LHCN-M2 (cell line): Measurements from ENCODE around the gene ACBD4. TPM values are rescaled to one million over a fixed set of nuclear protein-coding genes. Genes with fewer than 3 reads are reported as not detected.

ENCODE experiments used
- DNase-seq: peaks from one replicate; pipeline ENCODE4 v3.0.0-alpha.2; 2012; ENCODE audit warnings: low read depth
- total RNA-seq: library from RNA; depleted of rRNA; stranded (reverse); fragments of >200 nt; gene quantifications from 2 replicates; pipeline ENCODE4 v1.2.3, GENCODE V29; 2014

ACBD4 gene
- total RNA-seq, 1 experiment from 2014 or later, result 4.4 TPM

DNA sequence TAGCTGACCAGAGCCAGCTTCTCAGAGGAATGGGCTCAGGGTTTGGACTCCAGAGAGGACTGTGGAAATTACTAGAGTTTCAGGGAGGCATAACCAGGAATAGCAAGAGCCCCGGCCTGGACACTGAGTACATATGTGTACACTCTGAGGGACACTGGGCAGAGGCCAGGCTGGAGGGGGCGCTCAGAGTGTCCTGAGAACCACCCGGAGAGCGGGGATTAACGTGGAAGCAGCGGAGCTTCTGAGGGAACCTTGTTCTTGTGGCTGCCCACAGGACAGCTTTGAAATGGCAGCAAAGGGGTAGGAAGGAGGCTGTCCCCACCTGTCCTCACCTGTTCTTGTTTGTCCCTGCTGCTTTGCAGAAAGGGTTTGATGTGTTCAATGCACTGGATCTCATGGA is 31.0 kb upstream of the ACBD4 start:
- no peak for DNase-seq

GRCh38 chr17:45104907-45105624 is 30.4 kb upstream of the ACBD4 start:
- no peak for DNase-seq

GRCh38 chr17:45106096-45106495 is 29.4 kb upstream of the ACBD4 start:
- DNase-seq, result no peak

DNA sequence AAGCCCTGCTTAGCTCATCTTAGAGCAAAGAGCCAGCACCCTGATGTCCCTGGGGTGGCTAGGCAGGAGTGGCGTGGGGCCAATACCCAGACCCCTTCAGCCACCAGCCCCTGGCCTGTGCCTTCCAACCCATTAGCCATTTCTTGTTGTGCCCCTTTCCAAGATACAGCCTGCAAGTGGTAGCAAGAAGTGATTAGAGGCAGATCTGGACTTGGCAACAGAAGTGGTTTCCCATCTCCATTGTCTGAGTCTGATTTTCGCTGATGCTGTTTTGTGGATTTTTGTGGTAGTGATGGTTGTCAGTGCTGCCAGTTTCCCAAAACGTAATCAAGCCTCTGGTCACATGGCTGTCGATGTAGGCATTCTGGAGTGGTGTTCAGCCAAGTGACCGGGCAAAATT is 28.9 kb upstream of the ACBD4 start:
- no peak for DNase-seq

- DNase-seq, result no peak
Observed at GRCh38 chr17:45107293-45108010, 28.0 kb upstream of the ACBD4 start.

DNA sequence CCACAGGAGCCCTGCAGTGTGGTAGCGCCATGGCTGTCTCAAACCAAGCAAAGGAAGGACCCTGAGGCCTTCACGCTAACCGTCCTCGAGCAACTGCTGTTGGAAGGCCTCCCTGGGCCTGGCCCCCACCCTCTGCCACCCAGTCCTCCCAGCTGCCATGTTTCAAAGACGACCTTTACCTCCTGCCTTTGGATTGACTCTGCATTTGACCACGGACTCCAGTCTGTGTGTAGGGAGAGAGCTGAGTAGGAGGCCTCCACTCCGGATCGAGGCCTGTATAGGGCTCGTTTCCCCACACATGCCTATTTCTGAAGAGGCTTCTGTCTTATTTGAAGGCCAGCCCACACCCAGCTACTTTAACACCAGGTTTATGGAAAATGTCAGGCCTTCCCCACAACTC is 27.4 kb upstream of the ACBD4 start:
- no peak for DNase-seq

DNA sequence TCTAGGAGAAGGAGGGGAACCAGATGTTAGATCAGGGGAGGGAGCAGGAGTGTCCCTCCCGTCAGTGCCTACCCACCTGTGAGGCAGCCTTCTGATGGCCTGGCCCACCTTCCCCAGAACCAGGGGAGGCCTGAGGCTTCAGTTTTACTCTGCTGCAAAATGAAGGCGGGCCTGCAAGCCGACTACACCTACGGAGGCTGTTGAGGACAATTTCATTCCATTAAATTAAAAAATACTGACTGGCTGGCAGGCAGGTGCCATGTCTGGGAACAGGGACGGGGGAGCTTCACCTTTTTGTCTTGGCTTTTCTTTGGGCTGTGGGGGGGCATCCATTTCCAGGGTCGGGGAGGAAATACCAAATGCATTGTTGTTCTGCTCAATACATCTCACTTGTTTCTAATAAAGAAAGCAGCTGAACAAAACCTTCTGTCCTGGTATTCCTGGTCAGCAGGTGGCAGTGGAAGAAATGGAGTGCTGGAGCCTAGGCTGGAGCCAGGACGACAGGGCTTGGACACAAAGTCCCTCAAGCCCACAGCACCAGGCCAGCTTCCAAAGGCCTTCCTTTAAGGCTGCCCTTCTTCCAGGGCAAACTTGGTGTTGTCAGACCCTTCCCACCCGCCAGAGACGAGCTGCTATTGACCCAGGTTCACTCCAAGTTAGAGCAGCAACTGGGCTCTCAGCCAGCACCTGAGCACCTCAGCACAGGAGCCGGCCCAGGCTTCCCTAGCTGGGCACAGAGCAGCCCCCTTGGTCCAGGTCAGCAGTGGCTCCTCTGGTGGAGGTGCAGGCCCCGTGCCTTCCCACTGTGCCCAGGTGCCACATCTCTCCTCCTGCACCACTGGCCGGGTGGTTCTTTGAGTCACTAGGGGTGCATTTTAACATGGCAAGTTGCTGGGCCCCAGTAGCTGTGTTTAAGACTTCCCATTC is 26.6 kb upstream of the ACBD4 start:
- DNase-seq, result no peak

GRCh38 chr17:45110676-45111611 is 24.5 kb upstream of the ACBD4 start:
- DNase-seq, result peak; percentile 24

DNA sequence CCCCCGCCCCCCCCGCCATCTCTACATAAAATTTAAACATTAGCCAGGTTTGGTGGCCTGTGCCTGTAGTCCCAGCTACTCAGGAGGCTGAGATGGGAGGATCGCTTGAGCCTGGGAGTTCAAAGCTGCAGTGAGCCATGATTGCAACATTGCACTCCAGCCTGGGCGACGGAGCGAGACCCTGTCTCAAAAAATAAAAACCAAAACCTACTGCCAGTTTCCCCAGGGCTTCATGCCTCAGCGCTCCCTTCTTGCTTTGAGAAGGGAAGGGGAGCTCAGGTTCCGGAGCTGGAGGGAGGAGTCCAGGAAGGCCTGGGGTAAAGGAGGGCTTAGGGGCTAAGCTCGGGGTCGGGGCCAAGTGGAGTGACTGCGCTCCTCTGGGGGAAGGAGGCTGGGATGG is 23.6 kb upstream of the ACBD4 start:
- DNase-seq, result no peak

- no peak for DNase-seq
Observed at GRCh38 chr17:45112559-45113423, 22.7 kb upstream of the ACBD4 start.

DNA sequence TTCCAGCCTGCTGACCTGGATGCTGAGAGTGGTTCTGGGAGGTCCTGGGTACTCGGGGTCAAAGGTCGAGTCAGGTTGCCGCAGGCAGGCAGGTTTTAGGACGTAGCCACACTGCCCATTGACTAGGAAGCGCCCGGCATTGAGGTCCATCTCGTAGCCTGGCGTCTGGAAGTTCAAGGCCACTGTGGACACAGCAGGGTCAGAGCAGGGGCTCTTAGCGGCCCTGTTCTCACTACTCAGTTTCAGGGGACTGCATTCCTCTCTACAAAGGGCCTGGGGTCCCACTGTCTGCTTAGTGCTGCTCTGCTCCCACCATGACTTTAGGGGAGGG is 22.1 kb upstream of the ACBD4 start:
- DNase-seq, result no peak

- DNase-seq, result no peak
Observed at GRCh38 chr17:45114117-45114932, 21.2 kb upstream of the ACBD4 start.

GRCh38 chr17:45115015-45115625 is 20.4 kb upstream of the ACBD4 start:
- no peak for DNase-seq

DNA sequence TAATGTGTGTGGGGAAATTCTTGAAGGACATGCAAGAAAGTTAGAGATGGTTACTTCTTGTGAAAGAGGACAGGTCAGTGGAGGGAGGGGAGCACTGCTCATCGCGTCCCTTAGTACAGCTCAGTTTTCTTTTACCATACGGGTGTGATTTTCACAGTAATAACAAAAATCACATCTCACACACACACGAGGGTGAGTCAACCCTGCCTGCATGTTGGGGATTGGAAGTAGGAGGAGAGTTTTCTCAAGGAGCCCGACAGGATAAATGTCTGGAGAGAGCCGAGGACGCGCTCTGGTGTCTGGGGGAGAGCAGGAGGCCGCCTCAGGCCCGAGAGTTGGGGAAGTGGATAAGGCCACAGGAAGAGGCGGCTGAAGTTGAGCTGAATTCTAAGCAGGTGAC is 19.6 kb upstream of the ACBD4 start:
- no peak for DNase-seq

DNA sequence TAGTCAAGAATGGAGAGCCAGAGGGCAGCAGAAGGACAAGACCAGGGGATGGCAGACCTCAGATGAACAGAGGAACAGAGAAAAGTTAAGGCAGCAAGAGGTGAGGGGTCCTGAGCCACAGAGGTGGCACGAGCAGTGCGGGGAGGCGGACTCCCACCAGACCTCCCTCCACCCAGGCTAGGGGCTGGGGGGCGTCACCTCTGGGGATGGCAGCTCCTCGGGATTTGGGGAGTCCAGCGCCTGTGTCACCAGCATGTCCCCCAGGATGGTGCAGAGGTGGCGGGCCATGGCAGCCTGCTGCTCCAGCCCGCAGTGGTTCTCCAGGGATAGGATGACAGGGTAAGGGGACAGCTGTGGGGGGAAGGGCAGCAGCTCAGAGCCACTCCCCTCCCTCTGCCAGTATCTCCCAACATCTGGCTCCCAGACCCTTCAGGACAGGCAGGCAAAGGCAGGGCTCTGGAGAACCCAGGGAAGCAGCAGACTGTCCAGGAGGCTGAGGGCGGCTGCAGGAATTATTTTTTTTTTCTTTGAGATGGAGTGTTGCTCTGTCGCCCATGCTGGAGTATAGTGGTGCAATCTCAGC is 19.0 kb upstream of the ACBD4 start:
- no peak for DNase-seq

GRCh38 chr17:45117334-45117733 is 18.2 kb upstream of the ACBD4 start:
- DNase-seq, result no peak

- no peak for DNase-seq
Observed at GRCh38 chr17:45117848-45118646, 17.4 kb upstream of the ACBD4 start.

DNA sequence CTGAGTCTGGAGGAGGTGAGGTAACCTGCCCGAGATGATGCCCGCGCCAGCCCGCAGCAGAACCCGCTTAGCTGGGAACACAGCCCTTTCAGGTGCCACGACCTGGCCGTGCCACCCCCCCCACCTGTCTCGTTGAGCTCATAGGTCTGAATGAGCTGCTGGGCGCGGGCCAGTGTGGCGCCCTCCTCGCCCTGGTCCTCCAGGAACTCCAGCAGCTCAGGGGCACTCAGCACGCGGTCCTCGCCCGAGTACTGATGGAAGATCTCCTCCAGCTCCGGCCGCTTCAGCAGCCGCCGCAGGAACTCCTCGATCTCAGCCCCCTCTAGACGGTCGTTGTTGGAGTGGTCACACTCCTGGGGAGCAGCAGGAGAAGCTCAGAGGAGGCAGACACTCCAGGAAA is 16.8 kb upstream of the ACBD4 start:
- no peak for DNase-seq
